ENCODE measurements around the gene TMED1.

DNA sequence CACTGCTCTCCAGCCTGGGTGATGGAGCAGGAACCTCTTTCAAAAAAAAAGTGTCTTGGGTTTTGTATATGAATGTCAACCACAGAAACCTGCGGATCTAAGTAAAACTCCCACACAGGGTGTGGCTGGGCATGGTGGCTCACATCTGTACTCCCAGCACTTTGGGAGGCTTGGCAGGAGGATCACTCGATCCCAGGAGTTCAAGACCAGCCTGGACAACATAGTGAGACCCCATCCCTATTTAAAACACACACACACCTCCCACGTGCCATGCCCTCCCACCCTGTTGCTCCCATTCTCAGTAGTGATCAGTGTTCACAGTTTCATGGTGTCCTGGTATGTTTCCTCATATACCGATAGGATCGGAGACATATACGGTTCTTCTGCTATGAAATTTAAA lies 9.2 kb downstream of the TMED1 start:
- TF ChIP-seq POLR2A (IDR thresholded peaks at IDR 0.05; ENCODE audit: low read length) (no peak), GATA1 (IDR thresholded peaks at IDR 0.05; ENCODE audit: low read depth, low read length) (no peak)

Data from erythroblast (primary cell).